HG03103 (cell line): ENCODE results near the gene LIMK1.
"Not testable (repeated sequence)": the region's sequence is repeated elsewhere in the genome, so short reads cannot be mapped to it uniquely, and the experiment has no call there.

Experiments
- ATAC-seq: cut with Tn5 transposase; IDR thresholded peaks from one replicate; pipeline ENCODE4 v1.9.1; 2021; ENCODE audit warnings: low read depth; ENCODE audit not compliant: unreplicated experiment

LIMK1 gene

DNA sequence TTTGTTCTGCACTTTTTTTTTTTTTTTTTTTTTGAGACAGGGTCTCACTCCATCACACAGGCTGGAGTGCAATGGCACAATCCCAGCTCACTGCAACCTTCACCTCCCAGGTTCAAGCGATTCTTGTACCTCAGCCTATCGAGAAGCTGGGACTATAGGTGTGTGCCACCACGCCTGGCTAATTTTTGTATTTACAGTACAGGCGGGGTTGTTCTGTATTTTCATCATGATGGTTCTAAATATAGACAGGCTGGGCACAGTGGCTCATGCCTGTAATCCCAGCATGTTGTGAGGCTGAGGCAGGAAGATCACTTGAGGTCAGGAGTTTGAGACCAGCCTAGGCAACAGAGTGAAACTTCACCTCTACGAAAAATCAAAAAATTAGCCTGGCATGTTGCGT lies 83.7 kb downstream of the LIMK1 start:
- not testable (repeated sequence) for ATAC-seq
